Ishikawa (cell line): Measurements from ENCODE around the gene JCAD.

Experiments
- CEBPB ChIP-seq: IDR thresholded peaks from 2 replicates; pipeline ENCODE4 v1.6.1; 2012
- CREB1 ChIP-seq: IDR thresholded peaks from 2 replicates; pipeline ENCODE4 v1.6.1; 2012; ENCODE audit warnings: low read depth
- EGR1 ChIP-seq: IDR thresholded peaks from 2 replicates; pipeline ENCODE4 v1.6.1; 2012
- EP300 ChIP-seq: IDR thresholded peaks from 2 replicates; pipeline ENCODE4 v1.6.1; 2012; ENCODE audit warnings: borderline replicate concordance
- FOXM1 ChIP-seq: IDR thresholded peaks from 2 replicates; pipeline ENCODE4 v1.6.1; 2012; ENCODE audit warnings: low read depth, borderline replicate concordance
- MAX ChIP-seq: IDR thresholded peaks from 2 replicates; pipeline ENCODE4 v1.6.1; 2012
- NFIC ChIP-seq: IDR thresholded peaks from 2 replicates; pipeline ENCODE4 v1.6.1; 2012
- RAD21 ChIP-seq: IDR thresholded peaks from 2 replicates; pipeline ENCODE4 v1.6.1; 2012; ENCODE audit warnings: low read depth
- REST ChIP-seq: IDR thresholded peaks from 2 replicates; pipeline ENCODE4 v1.6.1; 2012; ENCODE audit warnings: low read depth, mild to moderate bottlenecking
- TAF1 ChIP-seq: IDR thresholded peaks from 2 replicates; pipeline ENCODE4 v1.6.1; 2012; ENCODE audit warnings: low read depth, mild to moderate bottlenecking
- TCF12 ChIP-seq: IDR thresholded peaks from 2 replicates; pipeline ENCODE4 v1.6.1; 2012; ENCODE audit warnings: low read depth
- TEAD4 ChIP-seq: IDR thresholded peaks from 2 replicates; pipeline ENCODE4 v1.6.1; 2012
- USF1 ChIP-seq: IDR thresholded peaks from 2 replicates; pipeline ENCODE4 v1.6.1; 2012
- YY1 ChIP-seq: IDR thresholded peaks from 2 replicates; pipeline ENCODE4 v1.6.1; 2012; ENCODE audit warnings: low read depth
- ZBTB7A ChIP-seq: IDR thresholded peaks from 2 replicates; pipeline ENCODE4 v1.6.1; 2012; ENCODE audit warnings: low read depth

JCAD gene

GRCh38 chr10:29991382-29991781 is 68.0 kb downstream of the JCAD start:
- TF ChIP-seq TAF1 = no peak
- no peak for TF ChIP-seq CEBPB
- no peak for TF ChIP-seq ZBTB7A
- no peak for TF ChIP-seq EP300
- no peak for TF ChIP-seq FOXM1
- TF ChIP-seq CREB1 = no peak
- TF ChIP-seq NFIC = no peak
- TF ChIP-seq MAX = no peak

DNA sequence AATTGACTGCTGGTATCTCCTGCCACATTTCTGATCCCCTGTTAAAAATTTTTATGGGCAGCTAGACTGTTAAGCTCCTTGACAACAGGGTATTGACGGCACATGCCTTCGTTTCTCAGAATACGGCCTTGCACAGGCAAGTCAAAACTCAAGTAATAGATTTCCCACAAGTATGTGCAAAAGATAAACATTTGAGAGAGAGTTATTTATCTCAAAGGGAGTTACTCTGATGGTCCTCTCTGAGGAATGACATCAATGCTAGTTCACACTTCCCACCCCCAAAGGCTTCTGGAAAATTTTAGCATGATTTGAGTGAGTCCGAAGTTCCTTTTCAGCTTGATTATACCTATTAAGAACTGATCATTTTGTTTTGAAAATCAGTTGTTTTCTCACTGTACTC is 71.9 kb downstream of the JCAD start:
- TF ChIP-seq TCF12 (no peak), FOXM1 (no peak), NFIC (no peak), TAF1 (no peak), CEBPB (no peak), MAX (no peak), ZBTB7A (no peak), CREB1 (no peak), REST (no peak)

DNA sequence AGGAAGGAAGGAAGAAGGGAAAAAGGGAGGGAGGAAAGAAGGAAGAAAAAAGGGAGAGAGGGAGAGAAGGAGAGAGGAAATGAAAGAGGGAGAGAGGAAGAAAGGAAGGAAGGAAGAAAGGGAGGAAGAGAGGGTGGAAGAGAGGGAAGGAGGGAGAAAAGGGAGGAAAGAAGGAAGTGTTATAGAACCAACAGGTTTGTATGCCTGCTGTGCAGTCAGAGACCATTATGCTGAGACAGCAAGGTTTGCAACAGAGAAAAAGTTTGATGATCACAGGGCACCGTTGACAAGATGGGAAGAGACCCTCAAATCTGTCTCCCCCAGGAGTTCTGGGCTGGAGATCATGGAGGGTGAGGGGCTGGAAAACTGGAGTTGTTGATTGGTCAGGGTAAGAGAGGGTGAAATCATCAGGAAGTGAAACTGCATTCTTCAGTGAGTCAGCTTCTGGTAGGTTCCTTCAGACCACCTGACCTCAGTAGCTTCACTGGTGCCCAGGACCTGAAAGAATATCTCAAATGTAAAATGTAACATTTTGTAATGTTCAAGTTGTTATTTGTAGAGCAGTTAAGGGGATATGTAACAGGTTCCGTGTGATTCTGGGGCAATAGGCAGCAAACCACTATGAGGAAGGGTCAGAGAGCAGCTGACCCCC is 76.3 kb downstream of the JCAD start:
- TF ChIP-seq EP300 (no peak), ZBTB7A (no peak), NFIC (no peak), CREB1 (no peak), TCF12 (no peak), YY1 (no peak), USF1 (no peak), RAD21 (no peak), TEAD4 (no peak), REST (no peak), EGR1 (no peak), FOXM1 (no peak), TAF1 (no peak)

GRCh38 chr10:29981510-29981909 is 77.9 kb downstream of the JCAD start:
- TF ChIP-seq TAF1 = no peak
- TF ChIP-seq TCF12 = no peak
- no peak for TF ChIP-seq USF1
- no peak for TF ChIP-seq CREB1
- TF ChIP-seq MAX = no peak
- TF ChIP-seq NFIC = no peak
- TF ChIP-seq FOXM1 = no peak
- TF ChIP-seq ZBTB7A = no peak
- TF ChIP-seq YY1 = no peak
- TF ChIP-seq EGR1 = no peak
- no peak for TF ChIP-seq CEBPB
- no peak for TF ChIP-seq RAD21

GRCh38 chr10:29980084-29980483 is 79.3 kb downstream of the JCAD start:
- TF ChIP-seq CREB1 (no peak), YY1 (no peak), EP300 (no peak), FOXM1 (no peak), ZBTB7A (no peak), REST (no peak), EGR1 (no peak), CEBPB (no peak), TCF12 (no peak)
